DMS 273 (cell line): ENCODE measurements around the gene SNTB2.

Experiments
- DNase-seq: peaks from one replicate; lab custom pipeline; 2025; ENCODE audit not compliant: unreplicated experiment; lab: John Stamatoyannopoulos, UW

The SNTB2 gene

DNA sequence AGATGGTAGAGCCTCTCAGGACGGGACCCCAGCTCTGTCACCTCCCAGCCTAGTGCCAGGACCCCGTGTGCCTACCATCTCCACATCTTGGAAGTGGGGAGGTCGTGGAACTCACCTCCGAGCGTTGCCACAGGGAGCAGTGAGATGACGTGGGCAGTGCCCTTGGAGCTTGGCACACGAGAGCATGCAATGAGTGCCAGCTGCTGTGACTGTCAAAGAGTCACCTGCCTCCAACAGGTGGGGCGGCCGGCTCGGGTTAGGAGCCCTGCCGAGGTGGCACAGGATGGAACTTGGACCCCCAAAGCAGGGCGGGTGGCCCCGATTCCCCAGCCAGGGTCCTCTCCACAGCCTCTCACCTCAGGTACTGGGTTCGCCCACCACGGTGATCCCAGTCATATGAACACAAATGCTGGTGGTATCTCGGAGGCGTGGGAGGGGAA is 129.7 kb downstream of the SNTB2 start:
- no peak for DNase-seq

GRCh38 chr16:69318177-69318910 is 131.4 kb downstream of the SNTB2 start:
- DNase-seq = no peak

DNA sequence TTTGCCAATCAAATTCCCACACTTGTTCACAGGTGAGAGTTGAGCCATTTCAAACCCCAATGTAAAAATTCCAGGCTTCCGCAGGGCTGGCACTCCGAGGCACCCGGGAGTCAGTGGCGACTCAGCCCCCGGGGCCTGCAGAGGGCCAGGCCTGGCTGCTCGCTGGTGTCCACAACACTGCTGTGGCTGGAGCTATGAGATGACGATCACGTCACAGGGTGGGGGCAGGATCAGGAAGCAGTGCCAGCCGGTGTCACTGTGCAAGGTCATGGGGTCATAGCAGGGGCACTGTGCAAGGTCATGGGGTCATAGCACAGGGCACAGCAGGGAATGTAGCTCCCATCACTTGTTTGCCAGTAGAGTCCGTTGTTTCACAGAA is 131.9 kb downstream of the SNTB2 start:
- no peak for DNase-seq

- no peak for DNase-seq
Measured at GRCh38 chr16:69319381-69319780, 132.4 kb downstream of the SNTB2 start.

- DNase-seq = no peak
Measured at GRCh38 chr16:69319826-69320739, 133.1 kb downstream of the SNTB2 start.

GRCh38 chr16:69320740-69321073 is 133.7 kb downstream of the SNTB2 start:
- DNase-seq = no peak

DNA sequence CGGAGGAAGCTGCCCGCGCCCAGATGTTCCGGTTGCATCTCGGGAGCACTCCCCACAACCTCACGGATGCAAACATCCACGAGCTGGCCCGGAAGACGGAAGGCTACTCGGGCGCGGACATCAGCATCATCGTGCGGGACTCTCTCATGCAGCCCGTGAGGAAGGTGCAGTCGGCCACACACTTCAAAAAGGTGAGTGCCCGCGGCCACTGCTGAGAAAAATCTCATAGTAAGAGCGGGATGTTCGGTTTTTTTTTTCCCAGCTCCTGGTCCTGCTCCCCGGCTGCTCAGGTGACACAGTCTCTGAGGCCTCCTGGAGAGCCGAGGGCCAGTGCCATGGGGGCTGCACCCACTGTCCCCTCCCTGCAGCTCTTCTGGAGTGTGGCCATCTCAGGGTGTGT is 134.1 kb downstream of the SNTB2 start:
- DNase-seq = no peak

DNA sequence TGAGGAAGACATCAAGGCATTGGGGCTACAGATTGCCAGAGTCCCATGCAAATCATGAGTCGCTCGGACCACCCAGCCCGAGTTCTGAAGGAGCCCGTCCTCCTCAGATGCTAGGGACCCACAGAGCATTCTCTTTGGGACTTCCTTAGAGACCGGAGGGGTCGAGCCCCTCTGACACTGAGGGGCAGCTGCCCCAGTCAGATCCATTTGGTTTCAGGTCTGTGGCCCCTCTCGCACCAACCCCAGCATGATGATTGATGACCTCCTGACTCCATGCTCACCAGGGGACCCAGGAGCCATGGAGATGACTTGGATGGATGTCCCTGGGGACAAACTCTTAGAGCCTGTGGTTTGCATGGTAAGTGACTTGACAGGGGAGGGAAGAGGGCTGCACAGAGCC is 135.4 kb downstream of the SNTB2 start:
- DNase-seq = no peak

DNA sequence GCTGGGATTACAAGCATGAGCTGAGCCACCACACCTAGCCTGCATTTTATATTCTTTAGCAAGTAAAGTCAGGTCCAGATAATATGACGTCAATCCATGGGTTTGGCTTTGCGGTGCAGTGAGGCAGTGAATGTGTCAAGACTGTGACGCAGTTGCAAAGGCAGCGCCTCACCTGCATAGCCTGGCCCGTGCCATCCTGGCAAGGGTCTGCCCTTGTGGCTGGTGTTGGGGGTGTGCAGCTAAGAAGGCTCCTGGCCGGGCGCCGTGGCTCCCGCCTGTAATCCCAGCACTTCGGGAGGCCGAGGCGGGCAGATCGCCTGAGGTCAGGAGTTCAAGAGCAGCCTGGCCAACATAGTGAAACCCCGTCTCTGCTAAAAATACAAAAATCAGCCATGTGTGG is 136.5 kb downstream of the SNTB2 start:
- DNase-seq = no peak

DNA sequence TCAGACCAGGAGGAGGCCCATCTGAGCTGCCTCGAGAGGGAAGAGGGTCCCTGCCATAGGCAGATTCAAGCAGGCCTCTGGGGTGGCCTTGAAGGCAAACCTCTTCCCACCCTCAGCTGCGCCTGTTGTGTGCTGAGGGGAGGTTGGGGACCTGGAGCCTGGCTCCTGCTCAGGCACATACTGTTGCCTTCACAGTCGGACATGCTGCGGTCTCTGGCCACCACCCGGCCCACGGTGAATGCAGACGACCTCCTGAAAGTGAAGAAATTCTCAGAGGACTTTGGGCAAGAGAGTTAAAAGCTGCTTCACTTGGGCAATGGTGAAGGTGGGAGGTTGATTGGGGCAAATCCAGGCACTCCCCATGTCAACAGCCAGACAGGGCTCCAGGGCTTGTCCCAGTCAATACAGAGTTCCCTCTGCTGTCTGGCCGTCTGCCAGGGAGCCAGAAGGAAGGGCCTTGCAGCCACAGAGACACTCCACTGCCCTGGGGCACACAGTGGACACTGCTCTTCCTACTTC is 137.1 kb downstream of the SNTB2 start:
- peak; percentile 73 for DNase-seq

DNA sequence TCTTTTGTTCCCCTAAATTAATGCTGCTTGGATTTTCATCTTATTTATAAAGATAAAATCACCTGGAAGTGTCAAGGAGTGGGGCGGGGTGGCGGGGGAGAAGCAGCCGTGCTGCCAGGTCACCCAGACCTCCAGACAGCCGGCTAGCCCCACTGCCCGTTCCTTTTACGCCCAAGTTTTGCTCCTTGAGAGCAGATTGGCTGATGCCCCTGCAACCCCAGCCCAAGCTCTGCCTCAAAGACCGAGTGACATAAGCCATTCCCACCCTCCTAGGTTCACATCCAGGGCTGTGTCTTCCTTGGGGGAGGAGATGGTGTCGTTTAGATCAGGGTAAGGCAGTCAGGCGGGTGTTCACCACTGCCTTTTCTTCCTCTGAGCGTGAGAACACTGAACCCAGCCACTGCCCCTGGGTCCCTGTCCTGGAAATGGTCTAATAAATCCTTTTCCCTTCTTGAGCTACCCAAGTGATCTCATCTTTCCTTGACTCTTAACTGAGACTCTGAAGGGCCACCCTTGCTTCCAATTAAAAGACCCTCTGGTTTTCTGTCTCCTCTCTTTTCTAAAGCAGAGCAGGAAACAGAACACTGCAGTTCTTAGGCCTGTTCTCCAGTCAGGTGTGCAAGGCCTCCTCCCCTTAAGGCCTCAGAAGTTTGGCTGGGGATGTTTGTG is 137.8 kb downstream of the SNTB2 start:
- DNase-seq = no peak

- DNase-seq = no peak
Measured at GRCh38 chr16:69325784-69326171, 138.8 kb downstream of the SNTB2 start.

DNA sequence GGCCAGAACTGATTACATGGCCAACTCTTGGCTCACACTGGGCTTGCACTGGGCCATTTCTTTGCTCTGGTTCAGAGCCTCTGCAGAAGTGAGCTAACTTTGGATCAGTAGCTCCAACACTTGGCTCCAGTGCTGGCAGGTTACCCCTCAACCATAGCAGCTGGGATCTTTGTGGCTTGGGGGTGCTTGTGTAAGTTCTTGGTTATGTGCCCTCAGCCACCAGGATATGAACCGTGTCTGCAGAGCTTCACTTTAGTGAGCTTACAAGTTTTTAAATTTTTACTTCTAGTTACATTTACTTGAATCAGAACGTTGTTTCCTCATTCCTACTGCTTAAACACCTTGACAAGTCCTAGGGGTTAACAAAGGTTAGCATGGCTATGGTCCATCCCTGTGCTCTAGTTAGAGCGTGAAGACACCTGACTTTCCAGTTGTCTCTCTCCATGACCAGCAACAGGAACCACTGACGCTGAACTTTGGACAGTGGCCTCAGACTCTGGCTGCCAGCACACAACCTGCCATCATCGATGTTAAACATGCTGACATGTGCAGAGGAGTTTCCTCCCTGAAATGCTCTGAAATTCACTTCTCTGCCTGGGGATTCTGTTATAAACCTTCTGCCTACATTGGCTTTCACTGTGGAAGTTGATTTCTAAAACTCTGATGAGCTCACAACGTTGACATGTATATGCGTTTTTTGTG is 139.4 kb downstream of the SNTB2 start:
- DNase-seq = no peak

GRCh38 chr16:69327585-69328310 is 140.8 kb downstream of the SNTB2 start:
- DNase-seq = no peak

- peak; percentile 77 for DNase-seq
Measured at GRCh38 chr16:69328854-69329316, 141.9 kb downstream of the SNTB2 start.

DNA sequence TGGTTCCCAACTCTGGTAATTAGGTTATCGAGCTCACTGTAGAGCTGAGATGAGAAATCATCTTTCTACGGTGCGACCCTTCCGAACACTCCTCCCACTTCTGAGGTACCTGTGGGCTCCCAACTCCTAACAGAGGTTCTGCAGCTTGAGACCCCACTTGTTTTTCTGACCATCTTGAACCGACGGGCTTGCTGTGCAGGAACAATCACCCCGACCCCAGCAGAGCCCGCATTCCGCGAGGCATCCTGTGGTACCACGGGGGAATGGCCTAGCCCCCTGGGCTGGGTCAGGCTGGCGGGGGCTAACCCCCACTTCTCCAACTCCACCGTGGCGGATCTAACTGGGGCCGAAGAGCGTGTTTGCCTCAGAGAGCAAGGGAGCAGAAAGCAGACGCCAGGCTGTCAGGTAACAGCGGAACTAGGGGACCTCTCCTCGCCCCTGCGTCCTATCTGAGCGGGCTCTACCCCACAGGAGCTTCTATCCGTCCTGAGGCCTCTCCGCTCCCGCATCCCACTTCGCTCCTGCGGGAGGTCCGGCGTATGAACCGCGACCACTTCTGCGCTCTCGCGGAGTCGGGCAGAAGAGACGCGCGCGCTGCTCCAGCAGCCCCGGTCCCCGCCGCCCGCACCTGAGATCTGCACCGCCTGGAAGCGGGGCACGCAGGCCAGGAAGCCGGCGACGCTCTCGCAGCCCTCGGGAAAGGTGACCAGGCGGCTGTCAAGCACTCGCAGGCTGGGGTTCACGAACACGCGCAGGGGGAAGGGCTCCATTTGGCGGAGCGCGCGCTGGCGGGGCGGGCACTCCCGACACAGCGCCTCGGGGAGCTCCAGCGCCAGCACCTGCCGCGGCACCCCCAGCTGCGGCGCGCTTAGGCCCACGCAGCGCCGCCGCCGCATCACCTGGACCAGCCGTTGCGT is 142.7 kb downstream of the SNTB2 start:
- peak; percentile 76 for DNase-seq

DNA sequence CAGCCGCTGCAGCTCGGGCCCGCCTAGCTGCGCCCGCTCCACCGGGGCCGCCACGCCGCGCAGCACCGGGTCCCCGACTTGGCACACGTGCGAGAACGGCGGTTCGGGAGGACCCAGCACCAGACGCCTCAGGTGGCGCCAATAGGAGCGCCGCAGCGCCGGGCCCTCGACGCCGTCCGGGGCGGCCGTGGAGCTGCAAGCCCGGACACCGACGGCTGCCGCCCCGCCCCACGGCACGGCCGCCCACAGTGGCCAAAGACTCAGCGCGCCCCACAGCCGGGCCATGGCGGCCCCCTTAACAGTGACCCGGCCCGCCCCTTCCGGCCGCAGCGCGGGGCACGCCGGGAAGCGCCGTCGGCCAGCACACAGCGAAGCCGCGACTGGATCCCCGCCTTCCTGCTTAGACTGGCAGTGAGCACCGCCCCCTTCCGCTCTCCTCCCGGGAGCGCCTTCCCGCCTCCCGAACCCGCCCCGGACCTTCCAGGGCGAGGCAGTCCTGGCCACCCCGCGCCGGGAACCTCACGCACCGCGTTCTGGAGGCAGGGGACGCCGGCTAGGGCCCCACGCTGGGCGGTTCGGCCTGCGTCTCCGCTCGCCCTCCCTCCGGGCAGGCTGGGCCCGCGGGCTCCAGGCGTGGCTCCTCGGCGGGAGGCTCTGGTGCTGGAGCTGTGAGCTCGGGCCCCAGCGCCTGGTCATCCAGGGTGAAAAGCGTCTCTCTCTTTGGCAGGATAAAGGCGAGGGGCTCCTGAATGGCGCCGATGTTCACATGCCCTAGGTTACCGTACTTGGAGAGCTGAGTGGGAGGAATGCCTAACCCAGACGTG is 143.5 kb downstream of the SNTB2 start, which contains the start of gene PDF:
PDF (minus strand) TSS at position 303 of the 824 bp plus-strand sequence; CDS start at position 285, 18 bp downstream.
- peak; percentile 98 for DNase-seq

DNA sequence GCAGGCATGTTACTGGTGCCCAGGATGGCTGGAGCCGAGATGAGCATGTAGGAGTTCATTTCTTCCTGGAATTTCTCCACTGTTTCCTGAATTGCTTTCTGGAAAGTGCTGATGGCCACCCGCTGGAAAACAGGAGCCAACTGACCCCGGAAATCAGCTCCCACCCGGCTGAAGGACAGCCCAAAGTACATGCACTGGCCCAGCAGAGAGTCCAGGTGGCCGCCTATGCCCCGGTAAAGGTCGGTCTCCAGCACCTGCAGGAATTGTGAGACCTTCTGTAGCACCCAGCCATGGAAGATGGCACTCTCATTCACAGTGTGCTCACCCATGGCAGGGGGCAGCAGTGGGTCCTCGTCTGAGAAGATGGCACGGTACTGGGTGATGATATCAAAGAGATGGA is 147.7 kb downstream of the SNTB2 start:
- DNase-seq = no peak
